ENCODE measurements around the gene REG1A. TPM values are rescaled to one million over a fixed set of nuclear protein-coding genes. Genes with fewer than 3 reads are reported as not detected.

The REG1A gene
- total and polyA plus RNA-seq, 2 of the 13 experiments (the other 11 are each of a cell fraction or from before 2014, with no cell fraction given) = not detected

- in situ Hi-C loops (cut with HindIII; ENCODE audit: extremely low pct_ligation_motif_present, low pct_unique_long_range_greater_than_20kb) (no loop called here), intact Hi-C loops (cut with micrococcal nuclease; ENCODE audit: unreplicated experiment) (no loop called here)
- H3K27ac ChIP-seq (ENCODE audit: extremely low read length, insufficient read depth, low read length) = no peak overlapping the region
- H3K27me3 ChIP-seq (ENCODE audit: control insufficient read depth in 1 of 2, insufficient read depth in 2 of 2, low read length in 2 of 2) = no peaks in the 10 kb centered on the region
- H2AFZ ChIP-seq (ENCODE audit: low read length) = no peak overlapping the region
- no TSS peak for BruUV-seq (replicated peaks)
- ChIA-PET CTCF (ENCODE audit: low intra/inter-chr PET ratio, low total read pairs) (no interaction called here), POLR2A (no interaction called here)
- no peak for DNase-seq (ENCODE audit: low spot score)
- H3K36me3 ChIP-seq (replicated peaks in 1 of 2; ENCODE audit: control insufficient read depth in 1 of 2, insufficient read depth in 2 of 2, low read length in 2 of 2) = no peaks in the 10 kb centered on the region
- no peaks in the 10 kb centered on the region for H3K4me1 ChIP-seq (ENCODE audit: insufficient read depth, low read length)
- no peak for FAIRE-seq
- TF ChIP-seq SETDB1 (CRISPR knock-in tag; IDR thresholded peaks at IDR 0.05; ENCODE audit: borderline replicate concordance) (no peak), MAX (IDR thresholded peaks at IDR 0.05) (no peak), MAZ (IDR thresholded peaks at IDR 0.05; ENCODE audit: borderline replicate concordance, low read depth, low read length) (no peak), MAZ (CRISPR knock-in tag; IDR thresholded peaks at IDR 0.05; ENCODE audit: low read depth) (no peak), CBX5 (CRISPR knock-in tag; IDR thresholded peaks at IDR 0.05; ENCODE audit: borderline replicate concordance) (no peak), ZNF512 (CRISPR knock-in tag; IDR thresholded peaks at IDR 0.05) (no peak), AKAP8 (CRISPR knock-in tag; IDR thresholded peaks at IDR 0.05) (no peak)
- H3K4me3 ChIP-seq (replicated peaks in 1 of 3; ENCODE audit: insufficient read depth in 1 of 3, low read depth in 2 of 3, low read length in 3 of 3) = no peak overlapping the region
- no peak overlapping the region for H3K4me2 ChIP-seq (ENCODE audit: low read depth, low read length)
- H4K20me1 ChIP-seq (ENCODE audit: insufficient read depth, low read length) = no peaks in the 10 kb centered on the region
- no peaks in the 10 kb centered on the region for H3K79me2 ChIP-seq (ENCODE audit: insufficient read depth, low read length)
- no peaks in the 10 kb centered on the region for H3K9me3 ChIP-seq (ENCODE audit: low read length)
- no peak overlapping the region for H3K9ac ChIP-seq (ENCODE audit: insufficient read depth, low read depth, low read length)
- no peak for ATAC-seq
- WGBS (ENCODE audit: low lambda C conversion rate) = 2% methylated on average over 2 of the region's 2 CpGs
Measured at GRCh38 chr2:79116997-79117928, 3.0 kb upstream of the REG1A start.

Measured in HepG2 (cell line).